Neural cell (in vitro differentiated cells): ENCODE data around the gene RNF4. TPM values are rescaled to one million over a fixed set of nuclear protein-coding genes. Genes with fewer than 3 reads are reported as not detected.
"Not testable (repeated sequence)": the region's sequence is repeated elsewhere in the genome, so short reads cannot be mapped to it uniquely, and the experiment has no call there.

Experiments
- H2AFZ ChIP-seq: fragments of 200-600, 300-800 bp; sonication (generic), shearing (Covaris generic); 2 replicates; pipeline ENCODE4 v1.6.0; 2014; ENCODE audit warnings: low read depth, mild to moderate bottlenecking, antibody characterized with exemption, low read length, moderate library complexity
- H3F3A ChIP-seq: fragments of 200-600 bp; shearing (Covaris generic); 2 replicates; pipeline ENCODE4 v1.6.1; 2016; ENCODE audit warnings: mild to moderate bottlenecking, moderate library complexity, mixed read lengths, antibody characterized with exemption, low read length; ENCODE audit not compliant: insufficient read depth, poor library complexity, severe bottlenecking
- H3K27ac ChIP-seq: fragments of 200-600, 300-800 bp; sonication (generic), shearing (Covaris generic); 2 replicates; pipeline ENCODE4 v1.5.1; 2014; ENCODE audit warnings: mild to moderate bottlenecking, low read length, moderate library complexity
- H3K27me3 ChIP-seq: fragments of 300-800, 200-600 bp; sonication (generic), shearing (Covaris generic); 2 replicates; pipeline ENCODE4 v1.6.0; 2014; ENCODE audit warnings: mild to moderate bottlenecking, low read depth, low read length, moderate library complexity; ENCODE audit not compliant: insufficient read depth
- H3K36me3 ChIP-seq: fragments of 300-800, 200-600 bp; sonication (generic), shearing (Covaris generic); 2 replicates; pipeline ENCODE4 v1.5.1; 2014; ENCODE audit warnings: mild to moderate bottlenecking, antibody characterized with exemption, low read length, moderate library complexity; ENCODE audit not compliant: insufficient read depth
- H3K4me2 ChIP-seq: fragments of 300-800, 200-600 bp; sonication (generic), shearing (Covaris generic); 2 replicates; pipeline ENCODE4 v1.6.0; 2014; ENCODE audit warnings: mild to moderate bottlenecking, low read length
- H3K4me3 ChIP-seq: fragments of 300-800, 200-600 bp; sonication (generic), shearing (Covaris generic); 2 replicates; pipeline ENCODE4 v1.5.1; 2014; ENCODE audit warnings: mild to moderate bottlenecking, low read length, moderate library complexity
- H3K79me2 ChIP-seq: fragments of 200-600 bp; shearing (Covaris generic); replicated peaks from 2 replicates; pipeline ENCODE4 v1.6.0; 2014; ENCODE audit warnings: mild to moderate bottlenecking, low read length, moderate library complexity; ENCODE audit not compliant: insufficient read depth
- H3K9ac ChIP-seq: fragments of 300-800, 200-600 bp; sonication (generic), shearing (Covaris generic); 2 replicates; pipeline ENCODE4 v1.6.1; 2016; ENCODE audit warnings: mild to moderate bottlenecking, low read length, mixed read lengths
- H3K9me2 ChIP-seq: fragments of 200-600 bp; shearing (Covaris generic); 2 replicates; pipeline ENCODE4 v1.6.1; 2016; ENCODE audit warnings: mild to moderate bottlenecking, low read length, mixed read lengths; ENCODE audit not compliant: insufficient read depth
- H3K9me3 ChIP-seq: fragments of 200-600, 300-800 bp; sonication (generic), shearing (Covaris generic); 2 replicates; pipeline ENCODE4 v1.6.1; 2016; ENCODE audit warnings: mild to moderate bottlenecking, mixed run types, low read length, moderate library complexity, mixed read lengths
- H4K20me1 ChIP-seq: fragments of 200-600 bp; shearing (Covaris generic); 2 replicates; pipeline ENCODE4 v1.6.1; 2016; ENCODE audit warnings: mild to moderate bottlenecking, mixed run types; ENCODE audit not compliant: insufficient read depth
- CTCF ChIP-seq: fragments of 450-650 bp; IDR thresholded peaks from 2 replicates; pipeline ENCODE4 v1.5.1; 2014; ENCODE audit warnings: antibody characterized with exemption, mild to moderate bottlenecking, moderate library complexity; ENCODE audit not compliant: poor library complexity, severe bottlenecking
- EP300 ChIP-seq: fragments of 450-650 bp; conservative IDR thresholded peaks from 2 replicates; pipeline ENCODE4 v1.6.1; 2014; ENCODE audit warnings: antibody characterized with exemption, mild to moderate bottlenecking, moderate library complexity; ENCODE audit not compliant: poor library complexity, severe bottlenecking
- EZH2 ChIP-seq: fragments of 200-600, 300-800 bp; shearing (Covaris generic), sonication (generic); IDR thresholded peaks from 2 replicates; pipeline ENCODE4 v1.6.1; 2014; ENCODE audit warnings: antibody characterized with exemption, low read length, borderline replicate concordance, mild to moderate bottlenecking; ENCODE audit not compliant: insufficient read depth, poor library complexity, severe bottlenecking
- MXI1 ChIP-seq: fragments of 450-650 bp; conservative IDR thresholded peaks from 2 replicates; pipeline ENCODE4 v1.6.1; 2014; ENCODE audit warnings: antibody characterized with exemption, mild to moderate bottlenecking; ENCODE audit not compliant: poor library complexity, severe bottlenecking
- POLR2AphosphoS5 ChIP-seq: IDR thresholded peaks from 2 replicates; pipeline ENCODE4 v1.6.1; 2012
- RAD21 ChIP-seq: fragments of 450-650 bp; conservative IDR thresholded peaks from 2 replicates; pipeline ENCODE4 v1.6.1; 2014; ENCODE audit warnings: antibody characterized with exemption, mild to moderate bottlenecking, moderate library complexity
- REST ChIP-seq: IDR thresholded peaks from 2 replicates; pipeline ENCODE4 v1.6.1; 2012; ENCODE audit warnings: borderline replicate concordance
- SMC3 ChIP-seq: fragments of 450-650 bp; conservative IDR thresholded peaks from 2 replicates; pipeline ENCODE4 v1.6.1; 2014; ENCODE audit warnings: antibody characterized with exemption, mild to moderate bottlenecking, moderate library complexity; ENCODE audit not compliant: poor library complexity
- TAF1 ChIP-seq: IDR thresholded peaks from 2 replicates; pipeline ENCODE4 v1.6.1; 2012; ENCODE audit warnings: low read depth
- polyA plus RNA-seq: library from polyadenylated mRNA; depleted of rRNA; stranded (reverse); fragments of >200 nt; gene quantifications from 2 replicates; pipeline ENCODE4 v1.2.3, GENCODE V29; 2014

The RNF4 gene
- polyA plus RNA-seq, 1 donor from 2014 or later, result 48.2 TPM

GRCh38 chr4:2429945-2430757 lies 38.8 kb upstream of the RNF4 start:
- H3K36me3 ChIP-seq, H3K4me2 ChIP-seq, H4K20me1 ChIP-seq, H3K79me2 ChIP-seq, H3K27ac ChIP-seq, H3K9me2 ChIP-seq, H3F3A ChIP-seq, H2AFZ ChIP-seq, H3K9ac ChIP-seq, H3K27me3 ChIP-seq, H3K4me3 ChIP-seq, H3K9me3 ChIP-seq: not testable (repeated sequence)

- no peak overlapping the region for H3K4me3 ChIP-seq
- no peak for TF ChIP-seq RAD21
- TF ChIP-seq SMC3, result no peak
- TF ChIP-seq MXI1, result no peak
- no peak for TF ChIP-seq EZH2
- no peak for TF ChIP-seq REST
- no peak for TF ChIP-seq EP300
- TF ChIP-seq TAF1, result no peak
- TF ChIP-seq POLR2AphosphoS5, result no peak
- TF ChIP-seq CTCF, result no peak
- no peak overlapping the region for H3K4me2 ChIP-seq
- no peaks in the 10 kb centered on the region for H3K27me3 ChIP-seq
- H4K20me1 ChIP-seq, result no peaks in the 10 kb centered on the region
- no peak overlapping the region for H3K9ac ChIP-seq
- no peaks in the 10 kb centered on the region for H3F3A ChIP-seq
- no peaks in the 10 kb centered on the region for H3K9me3 ChIP-seq
- no peak overlapping the region for H2AFZ ChIP-seq
- H3K9me2 ChIP-seq, result no peaks in the 10 kb centered on the region
- H3K79me2 ChIP-seq, result no peaks in the 10 kb centered on the region
- H3K27ac ChIP-seq, result no peak overlapping the region
- H3K36me3 ChIP-seq, result no peaks in the 10 kb centered on the region
These were observed 36.9 kb upstream of the RNF4 start for GRCh38 chr4:2432004-2432403.
